GM12878 (cell line): ENCODE results near the gene SEPTIN1. TPM values are rescaled to one million over a fixed set of nuclear protein-coding genes. Genes with fewer than 3 reads are reported as not detected.
A peak's percentile ranks its signal among the peaks of the same experiment; 100 is the strongest.

Experiments
- BHLHE40 ChIP-seq, 2 experiments: fragments of 450-650 bp in 1 of 2; IDR thresholded peaks; 2 replicates each; pipeline ENCODE4 v1.6.1; 2011 to 2017; ENCODE audit warnings: low read depth in 2 of 2, borderline replicate concordance in 1 of 2, improper control_type of control experiment in 1 of 2, low read length in 1 of 2, mild to moderate bottlenecking in 1 of 2
- BRCA1 ChIP-seq: IDR thresholded peaks from 2 replicates; pipeline ENCODE4 v1.6.1; 2011; ENCODE audit warnings: low read depth, low read length, improper control_type of control experiment
- CHD1 ChIP-seq: IDR thresholded peaks from 2 replicates; pipeline ENCODE4 v1.6.1; 2012; ENCODE audit warnings: low read depth, low read length, improper control_type of control experiment
- CREB1 ChIP-seq: IDR thresholded peaks from 2 replicates; pipeline ENCODE4 v1.6.1; 2012; ENCODE audit warnings: low read depth, mild to moderate bottlenecking, inconsistent platforms
- CREM ChIP-seq: IDR thresholded peaks from 2 replicates; pipeline ENCODE4 v1.6.1; 2014; ENCODE audit warnings: antibody characterized with exemption, low read depth
- EGR1 ChIP-seq, 2 experiments: IDR thresholded peaks; 1 replicate in 1 of 2; 2 replicates in 1 of 2; pipeline ENCODE4 v1.6.1; 2011 to 2012; ENCODE audit warnings: low read depth in 2 of 2, low read length in 2 of 2, borderline replicate concordance in 1 of 2, mild to moderate bottlenecking in 1 of 2, moderate library complexity in 1 of 2
- EP300 ChIP-seq, 2 experiments: fragments of 150-350 bp in 1 of 2; IDR thresholded peaks; 2 replicates each; pipeline ENCODE4 v1.6.1; 2011 to 2012; ENCODE audit warnings: low read depth in 2 of 2, low read length in 2 of 2, borderline replicate concordance in 1 of 2, improper control_type of control experiment in 1 of 2, inconsistent platforms in 1 of 2; ENCODE audit not compliant: control insufficient read depth in 1 of 2
- GATAD2B ChIP-seq: fragments of 450-650 bp; conservative IDR thresholded peaks from 2 replicates; pipeline ENCODE4 v1.6.1; 2017; ENCODE audit warnings: low read depth, mild to moderate bottlenecking, moderate library complexity
- NBN ChIP-seq: fragments of 450-650 bp; IDR thresholded peaks from 2 replicates; pipeline ENCODE4 v1.6.1; 2016
- NRF1 ChIP-seq: conservative IDR thresholded peaks from 2 replicates; pipeline ENCODE4 v1.6.1; 2011; ENCODE audit warnings: mild to moderate bottlenecking, low read depth, low read length, improper control_type of control experiment
- RCOR1 ChIP-seq: conservative IDR thresholded peaks from 2 replicates; pipeline ENCODE4 v1.6.1; 2012; ENCODE audit warnings: low read depth, low read length, improper control_type of control experiment
- SMC3 ChIP-seq: IDR thresholded peaks from 2 replicates; pipeline ENCODE4 v1.6.1; 2011; ENCODE audit warnings: low read length, improper control_type of control experiment, borderline replicate concordance
- TCF12 ChIP-seq: IDR thresholded peaks from 2 replicates; pipeline ENCODE4 v1.6.1; 2011; ENCODE audit warnings: low read depth, mild to moderate bottlenecking, low read length
- ZNF24 ChIP-seq: fragments of 450-650 bp; IDR thresholded peaks from 2 replicates; pipeline ENCODE4 v1.6.1; 2017; ENCODE audit warnings: antibody characterized with exemption, mild to moderate bottlenecking
- polyA plus RNA-seq, 11 experiments: library from polyadenylated mRNA; depleted of rRNA in 4 of 11; unstranded in 6 of 11; stranded (reverse) in 5 of 11; fragments of >200 nt; fragmentation: Nextera tagmentation in 4 of 11; fragmentation: Illumina TruSeq in 1 of 11; extraction: Ambion mirVana in 4 of 11; extraction: Trizol in 1 of 11; gene quantifications; 1 replicate in 1 of 11; 2 replicates in 10 of 11; pipeline versions ENCODE4 v1.2.1 to v1.2.3, GENCODE V29; 2011 to 2016; ENCODE audit warnings: inconsistent platforms in 2 of 11, missing spikeins in 2 of 11, low read depth in 1 of 11
- total RNA-seq, 4 experiments: library from RNA; depleted of rRNA in 3 of 4; stranded (reverse); fragments of >200 nt in 3 of 4; fragmentation: Illumina TruSeq in 1 of 4; extraction: Trizol in 1 of 4; gene quantifications; 2 replicates each; pipeline versions ENCODE4 v1.2.1 to v1.2.3, GENCODE V29; 2013 to 2021
- TF ChIP-seq, protein P1 (sequence below): fragments of 450-650 bp; IDR thresholded peaks from 2 replicates; pipeline ENCODE4 v1.6.1; 2017; ENCODE audit warnings: mild to moderate bottlenecking, moderate library complexity
- TF ChIP-seq, protein P2 (sequence below): fragments of 450-650 bp; formaldehyde crosslinking; IDR thresholded peaks from 2 replicates; pipeline ENCODE4 v1.5.0; 2022; ENCODE audit warnings: mild to moderate bottlenecking, missing genetic modification characterization
- TF ChIP-seq, protein P3 (sequence below): fragments of 450-650 bp; formaldehyde crosslinking; IDR thresholded peaks from 2 replicates; pipeline ENCODE4 v1.4.0; 2020; ENCODE audit warnings: mild to moderate bottlenecking, moderate library complexity

SEPTIN1 gene
- total and polyA plus RNA-seq, 10 of the 15 experiments (the other 5 are each of a cell fraction or from before 2014, with no cell fraction given), result 2.8 to 153 (median 94.1) TPM

DNA sequence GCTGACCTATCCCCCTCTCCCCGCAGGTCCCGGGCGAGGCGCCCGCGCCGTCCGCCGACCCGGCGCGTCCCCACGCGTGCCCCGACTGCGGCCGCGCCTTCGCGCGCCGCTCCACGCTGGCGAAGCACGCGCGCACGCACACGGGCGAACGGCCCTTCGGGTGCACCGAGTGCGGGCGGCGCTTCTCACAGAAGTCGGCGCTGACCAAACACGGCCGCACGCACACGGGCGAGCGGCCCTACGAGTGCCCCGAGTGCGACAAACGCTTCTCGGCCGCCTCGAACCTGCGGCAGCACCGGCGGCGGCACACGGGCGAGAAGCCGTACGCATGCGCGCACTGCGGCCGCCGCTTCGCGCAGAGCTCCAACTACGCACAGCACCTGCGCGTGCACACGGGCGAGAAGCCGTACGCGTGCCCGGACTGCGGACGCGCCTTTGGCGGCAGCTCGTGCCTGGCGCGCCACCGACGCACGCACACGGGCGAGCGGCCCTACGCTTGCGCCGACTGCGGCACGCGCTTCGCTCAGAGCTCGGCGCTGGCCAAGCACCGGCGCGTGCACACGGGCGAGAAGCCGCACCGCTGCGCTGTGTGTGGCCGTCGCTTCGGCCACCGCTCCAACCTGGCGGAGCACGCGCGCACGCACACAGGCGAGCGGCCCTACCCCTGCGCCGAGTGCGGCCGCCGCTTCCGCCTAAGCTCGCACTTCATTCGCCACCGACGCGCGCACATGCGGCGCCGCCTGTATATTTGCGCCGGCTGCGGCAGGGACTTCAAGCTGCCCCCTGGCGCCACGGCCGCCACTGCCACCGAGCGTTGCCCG is 35.4 kb upstream of the SEPTIN1 start (continued):
- TF ChIP-seq, protein P1, sequence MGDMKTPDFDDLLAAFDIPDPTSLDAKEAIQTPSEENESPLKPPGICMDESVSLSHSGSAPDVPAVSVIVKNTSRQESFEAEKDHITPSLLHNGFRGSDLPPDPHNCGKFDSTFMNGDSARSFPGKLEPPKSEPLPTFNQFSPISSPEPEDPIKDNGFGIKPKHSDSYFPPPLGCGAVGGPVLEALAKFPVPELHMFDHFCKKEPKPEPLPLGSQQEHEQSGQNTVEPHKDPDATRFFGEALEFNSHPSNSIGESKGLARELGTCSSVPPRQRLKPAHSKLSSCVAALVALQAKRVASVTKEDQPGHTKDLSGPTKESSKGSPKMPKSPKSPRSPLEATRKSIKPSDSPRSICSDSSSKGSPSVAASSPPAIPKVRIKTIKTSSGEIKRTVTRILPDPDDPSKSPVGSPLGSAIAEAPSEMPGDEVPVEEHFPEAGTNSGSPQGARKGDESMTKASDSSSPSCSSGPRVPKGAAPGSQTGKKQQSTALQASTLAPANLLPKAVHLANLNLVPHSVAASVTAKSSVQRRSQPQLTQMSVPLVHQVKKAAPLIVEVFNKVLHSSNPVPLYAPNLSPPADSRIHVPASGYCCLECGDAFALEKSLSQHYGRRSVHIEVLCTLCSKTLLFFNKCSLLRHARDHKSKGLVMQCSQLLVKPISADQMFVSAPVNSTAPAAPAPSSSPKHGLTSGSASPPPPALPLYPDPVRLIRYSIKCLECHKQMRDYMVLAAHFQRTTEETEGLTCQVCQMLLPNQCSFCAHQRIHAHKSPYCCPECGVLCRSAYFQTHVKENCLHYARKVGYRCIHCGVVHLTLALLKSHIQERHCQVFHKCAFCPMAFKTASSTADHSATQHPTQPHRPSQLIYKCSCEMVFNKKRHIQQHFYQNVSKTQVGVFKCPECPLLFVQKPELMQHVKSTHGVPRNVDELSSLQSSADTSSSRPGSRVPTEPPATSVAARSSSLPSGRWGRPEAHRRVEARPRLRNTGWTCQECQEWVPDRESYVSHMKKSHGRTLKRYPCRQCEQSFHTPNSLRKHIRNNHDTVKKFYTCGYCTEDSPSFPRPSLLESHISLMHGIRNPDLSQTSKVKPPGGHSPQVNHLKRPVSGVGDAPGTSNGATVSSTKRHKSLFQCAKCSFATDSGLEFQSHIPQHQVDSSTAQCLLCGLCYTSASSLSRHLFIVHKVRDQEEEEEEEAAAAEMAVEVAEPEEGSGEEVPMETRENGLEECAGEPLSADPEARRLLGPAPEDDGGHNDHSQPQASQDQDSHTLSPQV, result 0 out of 2 replicates have a peak, but pooled peaks have one; percentile 56
- TF ChIP-seq NBN (no peak), BHLHE40 (IDR thresholded peaks at IDR 0.05; ENCODE audit: borderline replicate concordance in 1 of 2, low read depth in 2 of 2, low read length in 1 of 2) (peak; percentile 93 to 99), ZNF24 (0 out of 2 replicates have a peak, but pooled peaks have one; percentile 26), EP300 (IDR thresholded peaks at IDR 0.05; ENCODE audit: borderline replicate concordance in 1 of 2, control insufficient read depth in 1 of 2, low read depth in 2 of 2, low read length in 2 of 2) (peak in 1 of 2 experiments; percentile 33; a peak in 1 of 4 replicates), CREB1 (0 out of 2 replicates have a peak, but pooled peaks have one; percentile 44), TCF12 (no peak), GATAD2B (peak; percentile 77), CHD1 (no peak), EGR1 (IDR thresholded peaks at IDR 0.05; ENCODE audit: borderline replicate concordance in 1 of 2, low read depth in 2 of 2, low read length in 2 of 2) (peak in 1 of 2 experiments; percentile 25; a peak in 1 of 3 replicates), RCOR1 (0 out of 2 replicates have a peak, but pooled peaks have one; percentile 36), CREM (peak; percentile 17; the same call in 1 of the 2 replicates), SMC3 (0 out of 2 replicates have a peak, but pooled peaks have one; percentile 4), NRF1 (peak; percentile 81), BRCA1 (no peak)
- TF ChIP-seq, protein P2, sequence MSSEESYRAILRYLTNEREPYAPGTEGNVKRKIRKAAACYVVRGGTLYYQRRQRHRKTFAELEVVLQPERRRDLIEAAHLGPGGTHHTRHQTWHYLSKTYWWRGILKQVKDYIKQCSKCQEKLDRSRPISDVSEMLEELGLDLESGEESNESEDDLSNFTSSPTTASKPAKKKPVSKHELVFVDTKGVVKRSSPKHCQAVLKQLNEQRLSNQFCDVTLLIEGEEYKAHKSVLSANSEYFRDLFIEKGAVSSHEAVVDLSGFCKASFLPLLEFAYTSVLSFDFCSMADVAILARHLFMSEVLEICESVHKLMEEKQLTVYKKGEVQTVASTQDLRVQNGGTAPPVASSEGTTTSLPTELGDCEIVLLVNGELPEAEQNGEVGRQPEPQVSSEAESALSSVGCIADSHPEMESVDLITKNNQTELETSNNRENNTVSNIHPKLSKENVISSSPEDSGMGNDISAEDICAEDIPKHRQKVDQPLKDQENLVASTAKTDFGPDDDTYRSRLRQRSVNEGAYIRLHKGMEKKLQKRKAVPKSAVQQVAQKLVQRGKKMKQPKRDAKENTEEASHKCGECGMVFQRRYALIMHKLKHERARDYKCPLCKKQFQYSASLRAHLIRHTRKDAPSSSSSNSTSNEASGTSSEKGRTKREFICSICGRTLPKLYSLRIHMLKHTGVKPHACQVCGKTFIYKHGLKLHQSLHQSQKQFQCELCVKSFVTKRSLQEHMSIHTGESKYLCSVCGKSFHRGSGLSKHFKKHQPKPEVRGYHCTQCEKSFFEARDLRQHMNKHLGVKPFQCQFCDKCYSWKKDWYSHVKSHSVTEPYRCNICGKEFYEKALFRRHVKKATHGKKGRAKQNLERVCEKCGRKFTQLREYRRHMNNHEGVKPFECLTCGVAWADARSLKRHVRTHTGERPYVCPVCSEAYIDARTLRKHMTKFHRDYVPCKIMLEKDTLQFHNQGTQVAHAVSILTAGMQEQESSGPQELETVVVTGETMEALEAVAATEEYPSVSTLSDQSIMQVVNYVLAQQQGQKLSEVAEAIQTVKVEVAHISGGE (CRISPR knock-in tag), result no peak; the same call in 1 of the 2 replicates
- TF ChIP-seq, protein P3, sequence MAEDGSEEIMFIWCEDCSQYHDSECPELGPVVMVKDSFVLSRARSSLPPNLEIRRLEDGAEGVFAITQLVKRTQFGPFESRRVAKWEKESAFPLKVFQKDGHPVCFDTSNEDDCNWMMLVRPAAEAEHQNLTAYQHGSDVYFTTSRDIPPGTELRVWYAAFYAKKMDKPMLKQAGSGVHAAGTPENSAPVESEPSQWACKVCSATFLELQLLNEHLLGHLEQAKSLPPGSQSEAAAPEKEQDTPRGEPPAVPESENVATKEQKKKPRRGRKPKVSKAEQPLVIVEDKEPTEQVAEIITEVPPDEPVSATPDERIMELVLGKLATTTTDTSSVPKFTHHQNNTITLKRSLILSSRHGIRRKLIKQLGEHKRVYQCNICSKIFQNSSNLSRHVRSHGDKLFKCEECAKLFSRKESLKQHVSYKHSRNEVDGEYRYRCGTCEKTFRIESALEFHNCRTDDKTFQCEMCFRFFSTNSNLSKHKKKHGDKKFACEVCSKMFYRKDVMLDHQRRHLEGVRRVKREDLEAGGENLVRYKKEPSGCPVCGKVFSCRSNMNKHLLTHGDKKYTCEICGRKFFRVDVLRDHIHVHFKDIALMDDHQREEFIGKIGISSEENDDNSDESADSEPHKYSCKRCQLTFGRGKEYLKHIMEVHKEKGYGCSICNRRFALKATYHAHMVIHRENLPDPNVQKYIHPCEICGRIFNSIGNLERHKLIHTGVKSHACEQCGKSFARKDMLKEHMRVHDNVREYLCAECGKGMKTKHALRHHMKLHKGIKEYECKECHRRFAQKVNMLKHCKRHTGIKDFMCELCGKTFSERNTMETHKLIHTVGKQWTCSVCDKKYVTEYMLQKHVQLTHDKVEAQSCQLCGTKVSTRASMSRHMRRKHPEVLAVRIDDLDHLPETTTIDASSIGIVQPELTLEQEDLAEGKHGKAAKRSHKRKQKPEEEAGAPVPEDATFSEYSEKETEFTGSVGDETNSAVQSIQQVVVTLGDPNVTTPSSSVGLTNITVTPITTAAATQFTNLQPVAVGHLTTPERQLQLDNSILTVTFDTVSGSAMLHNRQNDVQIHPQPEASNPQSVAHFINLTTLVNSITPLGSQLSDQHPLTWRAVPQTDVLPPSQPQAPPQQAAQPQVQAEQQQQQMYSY (CRISPR knock-in tag), result no peak
